ENCODE measurements around the gene PTPRM.

The PTPRM gene

DNA sequence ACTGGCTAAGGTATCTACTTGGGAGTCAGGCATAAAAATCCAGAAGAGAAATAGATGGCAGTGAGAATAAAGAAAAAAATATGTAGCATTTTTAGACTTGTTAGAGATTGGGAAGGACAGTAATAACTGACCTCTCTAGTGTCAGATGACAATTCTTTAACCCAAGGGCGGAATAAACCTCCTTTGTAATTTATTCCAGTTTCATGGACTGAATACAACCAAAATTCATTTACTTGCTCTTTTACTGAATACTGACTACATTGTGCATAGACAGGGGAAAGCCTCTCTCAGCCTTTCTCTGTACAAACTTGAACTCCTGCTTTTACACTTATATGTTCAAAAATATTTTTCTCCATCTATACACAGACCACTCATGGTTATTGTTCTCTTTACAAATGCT, 566.8 kb downstream of the PTPRM start:
- DNase-seq: no peak

GRCh38 chr18:8139127-8139527, 572.0 kb downstream of the PTPRM start:
- DNase-seq: no peak

GRCh38 chr18:8139891-8140406, 572.8 kb downstream of the PTPRM start:
- no peak for DNase-seq

DNA sequence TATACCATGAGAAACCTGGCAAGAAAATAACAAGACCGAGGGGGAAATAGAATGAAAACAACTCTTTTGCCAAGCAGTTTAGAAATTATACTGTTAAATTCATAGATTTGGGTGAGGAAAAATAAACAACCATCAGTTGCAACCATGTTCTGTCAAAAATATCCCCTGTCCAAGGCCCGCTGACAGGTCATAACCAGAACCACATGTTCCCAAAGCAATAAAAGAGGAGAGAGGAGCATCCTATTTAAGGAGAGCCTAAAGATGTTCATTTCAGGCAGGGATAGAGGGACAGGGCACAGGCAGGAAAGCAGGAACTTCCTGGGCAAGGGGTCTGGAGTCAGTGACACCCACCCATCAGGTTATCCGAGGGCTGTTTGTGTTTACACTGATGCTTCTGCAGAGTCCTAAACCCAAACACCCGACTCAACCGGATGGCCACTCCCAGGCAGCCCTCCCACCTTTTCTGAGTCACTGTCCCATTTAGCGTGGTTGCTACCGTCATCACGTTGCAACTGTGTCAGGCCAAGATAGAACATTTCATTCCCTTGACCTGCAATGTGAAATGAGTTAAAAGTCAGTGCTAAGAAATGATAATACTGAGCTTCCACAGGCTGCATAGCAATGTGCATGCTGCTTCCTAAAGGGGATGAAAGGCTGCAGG, 573.9 kb downstream of the PTPRM start:
- DNase-seq: no peak

DNA sequence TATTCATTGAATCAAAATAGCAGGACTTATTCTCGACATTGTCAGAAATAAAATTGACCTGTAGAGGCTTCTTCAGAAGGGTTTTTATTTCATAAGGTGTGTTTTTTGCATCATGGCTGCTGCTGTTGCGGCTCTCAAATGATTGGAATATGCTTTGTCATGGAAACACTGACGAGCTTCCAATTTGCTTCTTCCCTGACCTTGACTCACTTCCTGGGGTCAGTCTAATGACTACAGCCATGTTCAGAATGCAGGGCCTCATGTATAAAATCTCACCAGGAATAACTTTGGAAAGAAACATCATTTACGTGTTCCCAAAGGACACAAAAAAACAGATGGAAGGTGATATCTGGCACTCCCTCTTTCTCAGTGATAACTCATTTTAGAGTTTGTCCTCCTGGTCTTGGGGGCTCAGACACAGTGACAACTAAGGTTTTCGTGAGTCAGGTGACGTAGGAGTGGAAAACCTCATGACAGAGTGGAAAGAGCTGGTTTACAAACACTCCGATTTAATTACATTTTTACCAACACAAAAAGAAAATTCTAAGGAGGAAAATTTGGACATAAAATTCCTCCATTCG, 575.1 kb downstream of the PTPRM start:
- no peak for DNase-seq

DNA sequence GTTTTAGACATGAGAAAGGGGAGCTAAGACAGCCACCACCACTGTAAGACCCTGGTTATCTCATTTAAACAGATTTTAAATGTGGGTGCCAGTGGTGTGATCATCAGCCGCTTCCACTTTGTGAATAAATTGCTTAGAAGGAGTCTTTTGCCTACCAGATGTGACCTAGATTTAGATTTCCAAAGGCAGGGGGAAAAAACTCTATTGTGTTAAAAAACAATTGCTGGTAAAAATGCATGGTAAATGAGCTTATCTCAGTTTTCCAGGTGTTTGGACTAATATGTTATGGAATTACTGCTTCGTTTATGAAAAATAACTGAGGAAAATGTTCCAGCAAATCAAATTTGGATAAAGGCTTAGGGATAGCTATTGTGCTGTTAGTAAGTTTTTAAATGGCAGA, 575.8 kb downstream of the PTPRM start:
- no peak for DNase-seq

GRCh38 chr18:8151181-8151580, 584.1 kb downstream of the PTPRM start:
- DNase-seq: no peak

DNA sequence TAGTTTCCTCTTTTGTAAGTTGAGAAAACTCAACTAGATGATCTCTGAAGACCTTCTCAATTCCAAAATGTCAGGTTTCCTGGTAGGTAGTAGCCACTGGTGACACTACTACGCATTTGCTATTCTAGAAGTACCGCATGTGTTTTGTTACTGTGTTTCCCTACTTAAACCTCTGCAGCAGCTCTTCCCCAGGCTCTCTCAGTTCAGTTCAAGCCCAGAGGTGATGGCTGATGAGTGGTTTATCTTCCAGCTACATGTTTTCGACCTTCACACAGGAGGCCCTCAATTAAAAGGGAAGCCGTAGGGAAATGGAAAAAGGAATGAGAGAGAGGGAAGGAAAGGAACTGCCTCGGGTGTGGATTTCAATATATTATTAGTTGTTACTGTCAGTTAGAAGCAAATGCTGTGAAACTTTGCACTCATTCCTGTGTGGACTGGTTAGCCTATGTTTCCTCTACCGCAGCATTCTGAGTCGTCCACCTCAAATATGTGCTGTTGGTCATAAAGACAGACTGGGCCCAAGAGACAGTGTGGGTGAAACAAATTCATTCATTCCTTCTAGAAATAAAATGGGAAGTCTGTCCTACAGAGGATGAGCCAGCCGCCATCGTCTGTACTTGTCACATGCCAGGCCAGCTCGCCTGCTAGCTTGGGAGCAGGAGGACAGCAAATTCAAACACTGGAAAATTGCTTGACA, 586.9 kb downstream of the PTPRM start:
- DNase-seq: no peak

DNA sequence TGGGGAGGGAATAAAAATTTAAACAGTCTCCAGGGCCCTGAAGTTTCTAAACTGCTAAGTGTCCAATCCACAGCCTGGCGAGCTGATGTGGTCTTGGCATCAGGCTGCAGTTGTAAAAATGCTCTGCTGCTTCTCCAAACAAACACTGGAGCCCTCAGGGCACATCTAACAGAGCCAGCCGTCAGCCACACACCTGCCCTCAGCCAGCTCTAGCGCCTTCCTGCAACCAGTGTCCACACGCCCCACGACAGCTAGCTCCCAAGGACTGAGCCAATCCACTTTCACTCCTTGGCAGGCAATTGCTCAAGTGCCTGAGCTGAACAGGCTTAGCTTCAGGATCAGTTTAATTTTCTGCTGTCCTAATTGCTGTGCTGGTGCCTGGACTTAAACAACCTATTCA, 595.7 kb downstream of the PTPRM start:
- DNase-seq: no peak

DNA sequence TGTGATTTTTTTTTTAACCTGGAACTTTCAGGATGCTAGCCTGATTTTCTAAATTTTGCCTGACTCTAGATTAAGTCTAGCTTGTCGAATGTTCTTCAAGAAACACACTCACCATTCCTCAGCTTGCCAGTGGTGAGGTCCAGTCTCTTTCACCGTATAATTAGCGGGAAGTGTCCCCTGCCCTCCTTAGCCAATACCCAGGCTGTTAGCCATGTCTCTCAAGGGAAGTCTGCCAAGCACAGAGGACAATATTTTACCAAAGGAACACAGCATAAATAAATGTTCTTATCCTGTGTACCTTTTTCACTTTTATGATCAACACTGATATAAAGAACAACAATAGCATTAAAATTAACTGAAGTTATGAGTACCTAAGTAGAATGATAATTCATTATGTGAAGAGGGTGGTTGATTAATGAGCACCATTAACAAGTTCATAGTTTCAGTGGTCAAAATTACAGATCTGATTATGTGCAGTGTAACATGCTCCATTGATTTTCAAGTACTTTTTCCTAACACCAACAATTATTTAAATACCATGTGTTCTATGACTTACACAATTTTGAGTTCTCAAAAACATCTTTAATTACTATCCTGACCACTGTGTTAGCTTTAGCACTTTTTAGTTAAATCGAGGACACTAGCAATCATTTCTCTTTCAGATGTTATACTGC, 596.3 kb downstream of the PTPRM start:
- no peak for DNase-seq

DNA sequence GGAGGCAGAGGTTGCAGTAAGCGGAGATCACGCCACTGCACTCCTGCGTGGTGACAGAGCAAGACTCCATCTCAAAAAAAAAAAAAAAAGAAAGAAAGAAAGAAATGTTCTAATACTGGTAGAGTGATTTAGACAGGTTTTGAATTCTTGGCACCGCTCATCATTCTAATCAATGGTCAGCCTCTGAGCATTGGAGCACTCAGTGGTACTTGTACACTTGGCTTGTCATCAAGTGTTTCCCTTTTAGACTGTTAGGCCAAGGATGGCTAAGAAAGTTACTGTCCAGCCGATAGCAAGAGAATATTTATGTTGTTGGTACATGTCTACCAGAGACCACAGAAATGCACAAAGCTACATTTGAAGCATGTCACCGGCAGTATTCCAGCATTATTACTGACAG, 598.0 kb downstream of the PTPRM start:
- DNase-seq: no peak

DNA sequence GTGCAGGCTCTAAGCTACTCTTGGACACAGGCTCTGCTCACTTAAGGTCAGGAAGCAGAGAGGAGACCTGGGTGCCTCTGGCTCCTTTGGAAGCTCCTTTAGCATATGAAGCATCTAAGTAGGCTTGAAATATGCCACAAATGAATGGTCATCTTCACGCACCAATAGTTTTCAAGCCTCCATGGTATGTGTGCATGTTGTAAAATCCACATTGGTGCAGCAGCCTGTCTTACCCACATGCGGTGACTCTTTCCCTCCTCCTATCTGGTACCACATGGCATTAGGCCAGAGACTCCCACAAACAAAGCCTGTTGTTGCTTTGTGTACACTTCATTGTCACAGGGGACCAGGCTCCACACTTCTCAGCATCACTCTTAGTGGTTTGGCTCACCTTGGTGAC, 599.9 kb downstream of the PTPRM start:
- DNase-seq: no peak

- no peak for DNase-seq
These were observed 600.6 kb downstream of the PTPRM start for GRCh38 chr18:8167673-8168072.

DNA sequence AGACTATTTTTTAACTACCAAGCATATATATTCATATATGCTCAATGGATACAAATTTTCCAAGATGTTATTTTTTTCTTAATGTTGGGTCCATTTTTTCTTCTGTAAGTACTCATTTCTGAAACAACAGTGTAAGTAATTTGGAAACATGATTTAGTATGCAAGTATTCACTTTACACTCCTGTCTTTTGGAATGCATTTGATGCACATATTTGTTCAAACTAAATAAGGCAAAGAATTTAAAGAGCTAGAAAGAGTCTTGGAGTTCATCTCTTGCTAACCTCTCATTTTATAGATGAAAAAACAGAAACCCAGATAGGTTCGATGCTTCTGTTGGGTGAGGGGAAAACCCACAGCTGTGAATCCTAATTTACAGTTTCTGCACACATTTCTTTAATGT, 602.6 kb downstream of the PTPRM start:
- no peak for DNase-seq

DNA sequence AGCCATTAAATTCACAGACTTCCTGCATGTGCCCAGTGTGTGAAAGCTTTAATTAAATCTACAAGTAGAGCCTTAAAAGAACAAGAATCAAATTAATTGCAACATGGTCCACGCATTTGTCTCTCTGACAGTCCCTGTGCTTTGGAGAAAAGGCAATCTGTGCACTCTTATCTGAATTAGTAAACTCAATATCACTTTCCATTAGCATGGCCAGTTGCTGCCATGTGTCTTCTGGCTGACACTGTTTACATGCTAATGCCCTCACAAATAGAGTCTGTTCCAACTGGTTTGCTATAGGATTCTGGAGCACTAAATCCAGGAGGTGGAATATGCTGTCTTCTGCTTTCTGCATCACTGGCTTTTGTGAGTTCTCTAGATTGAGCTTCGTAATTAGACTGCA, 607.7 kb downstream of the PTPRM start:
- DNase-seq: no peak

DNA sequence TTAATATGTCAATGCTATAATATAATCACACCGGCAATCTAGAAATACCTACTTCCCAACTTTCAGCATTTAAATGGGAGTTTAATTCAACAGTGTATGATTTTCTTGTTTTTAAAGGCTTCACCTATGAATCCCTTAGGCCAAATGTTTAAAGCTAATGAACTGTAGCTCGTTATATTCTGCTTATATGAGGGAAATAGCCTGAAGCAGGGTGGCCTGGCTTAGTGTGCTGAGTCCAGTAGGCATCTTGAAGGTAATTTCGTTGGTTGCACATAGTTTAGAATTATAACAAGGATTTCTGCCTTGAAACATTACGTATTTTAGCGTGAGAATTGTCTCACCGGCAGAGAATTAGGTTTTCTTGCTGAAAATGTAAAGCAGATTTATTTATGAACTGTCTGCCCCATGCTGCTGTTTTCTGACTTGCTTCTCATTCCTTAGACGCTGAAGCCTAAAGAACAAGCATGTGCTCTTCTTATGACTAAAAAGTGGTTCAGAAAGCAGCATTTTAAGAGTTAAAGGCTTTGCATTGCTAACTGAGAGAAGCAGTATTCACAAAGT, 608.5 kb downstream of the PTPRM start:
- DNase-seq: no peak

GRCh38 chr18:8176109-8176508, 609.0 kb downstream of the PTPRM start:
- no peak for DNase-seq

DNA sequence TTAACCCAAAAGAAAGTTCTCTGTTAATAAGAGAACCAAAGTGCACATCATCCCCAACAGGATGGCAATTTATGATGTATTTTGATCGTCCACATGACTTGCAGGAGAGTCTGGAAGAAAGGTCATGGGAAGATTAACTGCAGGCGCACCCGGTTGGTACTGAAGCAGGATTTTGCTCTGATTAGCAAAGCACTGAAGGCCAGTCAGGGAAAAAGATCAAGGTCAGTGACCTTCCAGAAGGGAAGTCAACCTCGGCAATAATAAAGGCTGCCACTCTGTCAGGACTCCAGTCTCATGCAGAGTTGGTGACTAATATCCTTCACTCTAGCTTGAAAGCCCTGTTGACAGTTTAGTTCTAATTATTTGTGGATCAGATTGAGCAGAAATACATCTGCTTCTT, 609.4 kb downstream of the PTPRM start:
- DNase-seq: no peak

- DNase-seq: no peak
These were observed 610.4 kb downstream of the PTPRM start for GRCh38 chr18:8177330-8178016.

DNA sequence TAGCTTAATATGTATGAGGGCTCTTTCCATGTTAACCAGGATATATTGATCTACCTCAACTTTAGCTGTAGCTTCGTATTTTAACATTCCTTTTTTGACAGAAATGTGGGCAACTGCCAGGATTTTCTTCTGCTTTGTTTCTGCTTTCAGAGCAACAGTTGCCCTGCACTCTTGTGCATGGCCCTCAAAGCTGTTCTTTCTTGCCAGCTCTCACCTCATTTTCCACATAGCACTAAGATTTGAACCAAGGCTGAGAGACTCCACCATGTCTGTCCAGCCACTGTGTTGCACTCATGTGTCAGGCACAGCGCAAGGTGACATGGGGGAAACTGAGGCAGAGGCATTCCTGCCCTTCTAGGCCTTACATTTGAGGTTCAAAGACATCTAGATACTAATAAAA, 619.3 kb downstream of the PTPRM start:
- no peak for DNase-seq

DNA sequence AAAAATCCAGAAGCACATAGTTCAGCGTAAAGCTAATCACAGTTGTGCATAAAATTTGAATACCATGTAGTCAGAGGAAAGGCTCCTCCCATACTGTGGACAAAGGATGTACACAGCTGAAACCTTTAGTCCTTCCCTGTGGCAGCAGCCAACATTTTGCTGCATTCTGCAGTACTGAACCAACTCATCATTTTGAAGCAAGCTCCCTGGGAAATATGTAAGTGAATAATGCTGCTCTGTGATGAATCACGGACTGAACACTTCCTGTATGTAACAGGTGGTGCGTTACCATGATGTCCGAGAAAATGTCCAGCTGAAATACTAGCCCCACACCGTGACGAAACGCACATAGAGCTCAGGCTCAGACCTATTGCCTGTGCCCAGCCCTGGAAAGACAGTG, 621.1 kb downstream of the PTPRM start:
- DNase-seq: no peak

DNA sequence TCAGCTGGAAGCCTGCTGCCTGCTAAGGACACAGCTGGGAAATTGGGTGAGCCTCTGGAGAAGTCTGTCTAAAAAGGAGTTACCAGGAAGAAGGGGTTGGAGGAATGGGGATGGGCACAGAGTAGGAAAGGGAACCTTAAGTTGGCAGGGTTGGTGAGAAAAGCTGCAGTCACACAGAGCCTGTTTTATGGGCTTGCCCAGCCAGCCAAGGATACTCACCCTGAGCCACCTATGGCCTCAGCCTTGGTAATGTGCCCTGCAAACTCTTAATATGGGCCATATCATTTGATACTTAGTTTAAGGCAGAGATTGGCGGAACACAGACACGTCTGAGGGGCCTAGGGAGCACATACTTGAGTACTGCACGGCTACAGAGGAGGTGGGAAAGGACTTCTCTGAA, 623.9 kb downstream of the PTPRM start:
- no peak for DNase-seq

- no peak for DNase-seq
These were observed 627.3 kb downstream of the PTPRM start for GRCh38 chr18:8194431-8194830.

Data from CD4-positive, alpha-beta T cell treated with Interferon alpha-2 for 1 hour (primary cell).